Vagina (tissue), 2 donors: ENCODE data around the gene SELENON. TPM values are rescaled to one million over a fixed set of nuclear protein-coding genes. Genes with fewer than 3 reads are reported as not detected.

Experiments used
- DNase-seq, 2 donors: peaks; one replicate each; pipeline ENCODE4 v3.0.0-alpha.2; 2017; ENCODE audit errors: extremely low spot score in 2 of 2
- H3K27ac ChIP-seq: fragments of 200-600 bp; sonication (generic); one replicate; pipeline ENCODE4 v1.5.1; 2019
- H3K27me3 ChIP-seq: fragments of 200-600 bp; sonication (generic); one replicate; pipeline ENCODE4 v1.5.1; 2019
- H3K36me3 ChIP-seq, 2 donors: fragments of 200-600 bp; sonication (generic); one replicate each; pipeline ENCODE4 v1.5.1; 2017 to 2019
- H3K4me1 ChIP-seq: fragments of 200-600 bp; sonication (generic); one replicate; pipeline ENCODE4 v1.5.1; 2019
- H3K4me3 ChIP-seq, 2 donors: fragments of 200-600 bp; sonication (generic); 1 replicate in 1 of 2; 2 replicates in 1 of 2; pipeline ENCODE4 v1.5.1; 2016 to 2019
- H3K9me3 ChIP-seq: fragments of 200-600 bp; sonication (generic); one replicate; pipeline ENCODE4 v1.5.1; 2019
- CTCF ChIP-seq, 3 experiments: fragments of 450-650 bp in 2 of 3; fragments of 200-600 bp in 1 of 3; sonication (generic) in 1 of 3; IDR thresholded peaks; one replicate each; pipeline ENCODE4 v1.5.1; 2017 to 2019; ENCODE audit warnings: antibody characterized with exemption in 3 of 3, mild to moderate bottlenecking in 2 of 3, moderate library complexity in 2 of 3
- POLR2A ChIP-seq, 2 donors: fragments of 450-650 bp; IDR thresholded peaks; one replicate each; pipeline ENCODE4 v1.6.1; 2017; ENCODE audit warnings: antibody characterized with exemption in 2 of 2, mild to moderate bottlenecking in 2 of 2, moderate library complexity in 2 of 2
- POLR2AphosphoS5 ChIP-seq, 2 donors: sonication (generic); formaldehyde crosslinking; IDR thresholded peaks; one replicate each; pipeline ENCODE4 v1.9.0; 2017; ENCODE audit warnings: antibody characterized with exemption in 2 of 2, mild to moderate bottlenecking in 2 of 2, low read depth in 1 of 2; ENCODE audit not compliant: insufficient read depth in 1 of 2
- intact Hi-C: fragments of 100-400 bp; cut with DNase I; formaldehyde crosslinking; loops from one replicate; pipeline ENCODE4 v1.15.1; 2023
- total RNA-seq: library from RNA; depleted of rRNA; stranded (reverse); fragments of >200 nt; gene quantifications from one replicate; pipeline ENCODE4 v1.2.3, GENCODE V29; 2016

Gene SELENON
- total RNA-seq, 1 donor from 2014 or later: 39.0 TPM

GRCh38 chr1:25804244-25804963 is 4.4 kb downstream of the SELENON start:
- Histone ChIP-seq H3K4me1 (peaks cover 66% of the 10 kb centered on the region), H3K36me3 (peaks cover 0 to 9% of the 10 kb centered on the region in 2 donors), H3K27ac (peak overlapping the region; percentile 68), H3K27me3 (no peaks in the 10 kb centered on the region), H3K9me3 (no peaks in the 10 kb centered on the region), H3K4me3 (no peak overlapping the region)
- no peak for DNase-seq
- no peak for TF ChIP-seq POLR2AphosphoS5 (IDR thresholded peaks at IDR 0.05; ENCODE audit: insufficient read depth in 1 of 2, low read depth in 1 of 2)
- TF ChIP-seq CTCF (IDR thresholded peaks at IDR 0.05): no peak
- TF ChIP-seq POLR2A (IDR thresholded peaks at IDR 0.05): no peak
- intact Hi-C loops: no loop called here

- Histone ChIP-seq H3K27me3 (no peaks in the 10 kb centered on the region), H3K9me3 (no peaks in the 10 kb centered on the region), H3K4me3 (no peak overlapping the region), H3K27ac (peak overlapping the region; percentile 68), H3K36me3 (peaks cover 0 to 17% of the 10 kb centered on the region in 2 donors), H3K4me1 (peaks cover 64% of the 10 kb centered on the region)
- intact Hi-C loops: no loop called here
- no peak for TF ChIP-seq CTCF (IDR thresholded peaks at IDR 0.05)
- TF ChIP-seq POLR2A (IDR thresholded peaks at IDR 0.05): no peak
- TF ChIP-seq POLR2AphosphoS5 (IDR thresholded peaks at IDR 0.05; ENCODE audit: insufficient read depth in 1 of 2, low read depth in 1 of 2): no peak
- no peak for DNase-seq
Measured at GRCh38 chr1:25804964-25805862, 5.2 kb downstream of the SELENON start.

- Histone ChIP-seq H3K4me3 (no peak overlapping the region), H3K27me3 (no peaks in the 10 kb centered on the region), H3K4me1 (peaks cover 66% of the 10 kb centered on the region), H3K27ac (peak overlapping the region; percentile 68), H3K9me3 (no peaks in the 10 kb centered on the region), H3K36me3 (peaks cover 0 to 19% of the 10 kb centered on the region in 2 donors)
- no peak for DNase-seq
- TF ChIP-seq CTCF (IDR thresholded peaks at IDR 0.05) (no peak), POLR2AphosphoS5 (IDR thresholded peaks at IDR 0.05; ENCODE audit: insufficient read depth in 1 of 2, low read depth in 1 of 2) (no peak), POLR2A (IDR thresholded peaks at IDR 0.05) (no peak)
- intact Hi-C loops: no loop called here
Measured at GRCh38 chr1:25805863-25806225, 5.9 kb downstream of the SELENON start.

GRCh38 chr1:25806418-25806817 is 6.4 kb downstream of the SELENON start:
- H3K4me3 ChIP-seq: no peak overlapping the region
- peak overlapping the region; percentile 68 for H3K27ac ChIP-seq
- intact Hi-C loops: no loop called here
- H3K9me3 ChIP-seq: no peaks in the 10 kb centered on the region
- no peak for TF ChIP-seq CTCF (IDR thresholded peaks at IDR 0.05)
- TF ChIP-seq POLR2A (IDR thresholded peaks at IDR 0.05): no peak
- no peak for TF ChIP-seq POLR2AphosphoS5 (IDR thresholded peaks at IDR 0.05; ENCODE audit: insufficient read depth in 1 of 2, low read depth in 1 of 2)
- H3K36me3 ChIP-seq: peaks cover 0 to 19% of the 10 kb centered on the region in 2 donors
- no peaks in the 10 kb centered on the region for H3K27me3 ChIP-seq
- peaks cover 64% of the 10 kb centered on the region for H3K4me1 ChIP-seq
- DNase-seq: no peak
